Activated CD8-positive, alpha-beta T cell treated with anti-CD3 and anti-CD28 coated beads for 36 hours (primary cell): Measurements from ENCODE around the gene TEX38. TPM values are rescaled to one million over a fixed set of nuclear protein-coding genes. Genes with fewer than 3 reads are reported as not detected.
"Not testable (repeated sequence)": the region's sequence is repeated elsewhere in the genome, so short reads cannot be mapped to it uniquely, and the experiment has no call there.

Source experiments
- ATAC-seq: fragments of 200-7000 bp; cut with Tn5 transposase; one replicate; pipeline ENCODE4 v1.10.0; 2021; ENCODE audit warnings: mild to moderate bottlenecking, moderate library complexity
- CTCF ChIA-PET: fragments of 350-600 bp; sonication (Branson Sonifier 250); formaldehyde crosslinking; loops from one replicate; lab custom pipeline; 2021; ENCODE audit warnings: antibody characterized with exemption; lab: Charles Lee
- POLR2A ChIA-PET: fragments of 350-600 bp; sonication (Branson Sonifier 250); formaldehyde crosslinking; loops from one replicate; lab custom pipeline; 2021; ENCODE audit warnings: antibody characterized with exemption; lab: Charles Lee
- DNase-seq: peaks from one replicate; pipeline ENCODE4 v3.0.0-alpha.2; 2020
- H3K27ac Mint-ChIP-seq: one replicate; pipeline ENCODE4 v1.8.0; 2021; ENCODE audit warnings: mild to moderate bottlenecking, mixed read lengths
- H3K27me3 Mint-ChIP-seq: one replicate; pipeline ENCODE4 v1.8.0; 2021; ENCODE audit warnings: mixed read lengths
- H3K36me3 Mint-ChIP-seq: one replicate; pipeline ENCODE4 v1.8.0; 2021; ENCODE audit warnings: low read depth, mixed read lengths
- H3K4me1 Mint-ChIP-seq: one replicate; pipeline ENCODE4 v1.8.0; 2021; ENCODE audit warnings: low read depth, mixed read lengths
- H3K4me3 Mint-ChIP-seq: one replicate; pipeline ENCODE4 v1.8.0; 2021; ENCODE audit warnings: mild to moderate bottlenecking, moderate library complexity, mixed read lengths
- H3K9me3 Mint-ChIP-seq: one replicate; pipeline ENCODE4 v1.8.0; 2021; ENCODE audit warnings: mixed read lengths
- intact Hi-C: fragments of 100-400 bp; cut with micrococcal nuclease; formaldehyde crosslinking; loops from one replicate; pipeline ENCODE4 v1.10.0; 2022
- total RNA-seq, 2 experiments: library from RNA; stranded (reverse); gene quantifications; one replicate each; pipeline ENCODE4 v1.2.3, GENCODE V29; 2021
- TF ChIP-seq, protein P1 (sequence below): fragments of 200-600 bp; IDR thresholded peaks from one replicate; pipeline ENCODE4 v1.8.0; 2022; ENCODE audit warnings: antibody characterized with exemption, mild to moderate bottlenecking

Gene TEX38
- total RNA-seq, 2 experiments from 2014 or later: not detected

DNA sequence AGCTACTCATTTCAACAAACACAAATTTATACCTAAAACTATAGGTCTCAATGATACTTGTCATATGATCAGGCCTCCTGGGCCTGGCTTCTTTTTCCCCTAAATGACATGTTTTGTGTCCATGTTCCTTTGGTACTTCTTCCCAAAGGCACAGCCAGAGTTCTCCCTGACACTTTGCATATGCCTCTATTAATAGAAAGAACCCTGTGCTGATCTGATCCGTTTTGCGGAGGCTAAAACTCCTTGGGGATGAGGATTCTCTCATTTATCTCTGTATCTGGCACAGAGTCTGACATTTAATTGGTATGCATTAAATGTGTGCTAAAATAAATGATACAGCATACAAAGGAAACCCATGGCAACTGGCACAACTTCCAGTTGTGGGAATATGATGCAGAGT is 15.0 kb upstream of the TEX38 start:
- peaks cover 6% of the 10 kb centered on the region for H3K9me3 Mint-ChIP-seq
- TF ChIP-seq, protein P1, sequence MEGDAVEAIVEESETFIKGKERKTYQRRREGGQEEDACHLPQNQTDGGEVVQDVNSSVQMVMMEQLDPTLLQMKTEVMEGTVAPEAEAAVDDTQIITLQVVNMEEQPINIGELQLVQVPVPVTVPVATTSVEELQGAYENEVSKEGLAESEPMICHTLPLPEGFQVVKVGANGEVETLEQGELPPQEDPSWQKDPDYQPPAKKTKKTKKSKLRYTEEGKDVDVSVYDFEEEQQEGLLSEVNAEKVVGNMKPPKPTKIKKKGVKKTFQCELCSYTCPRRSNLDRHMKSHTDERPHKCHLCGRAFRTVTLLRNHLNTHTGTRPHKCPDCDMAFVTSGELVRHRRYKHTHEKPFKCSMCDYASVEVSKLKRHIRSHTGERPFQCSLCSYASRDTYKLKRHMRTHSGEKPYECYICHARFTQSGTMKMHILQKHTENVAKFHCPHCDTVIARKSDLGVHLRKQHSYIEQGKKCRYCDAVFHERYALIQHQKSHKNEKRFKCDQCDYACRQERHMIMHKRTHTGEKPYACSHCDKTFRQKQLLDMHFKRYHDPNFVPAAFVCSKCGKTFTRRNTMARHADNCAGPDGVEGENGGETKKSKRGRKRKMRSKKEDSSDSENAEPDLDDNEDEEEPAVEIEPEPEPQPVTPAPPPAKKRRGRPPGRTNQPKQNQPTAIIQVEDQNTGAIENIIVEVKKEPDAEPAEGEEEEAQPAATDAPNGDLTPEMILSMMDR: no peak
- no peak overlapping the region for H3K4me3 Mint-ChIP-seq
- H3K4me1 Mint-ChIP-seq: peaks cover 31% of the 10 kb centered on the region
- ChIA-PET POLR2A (no interaction called here), CTCF (interaction anchor here (0.8 kb wide), 1 partner anchor 12 kb away, joined by 3 read pairs; the partner anchor contains the start of gene ATPAF1)
- DNase-seq: no peak
- peaks cover 41% of the 10 kb centered on the region for H3K36me3 Mint-ChIP-seq
- intact Hi-C loops: no loop called here
- no peak for ATAC-seq
- H3K27me3 Mint-ChIP-seq: no peaks in the 10 kb centered on the region
- no peak overlapping the region for H3K27ac Mint-ChIP-seq

DNA sequence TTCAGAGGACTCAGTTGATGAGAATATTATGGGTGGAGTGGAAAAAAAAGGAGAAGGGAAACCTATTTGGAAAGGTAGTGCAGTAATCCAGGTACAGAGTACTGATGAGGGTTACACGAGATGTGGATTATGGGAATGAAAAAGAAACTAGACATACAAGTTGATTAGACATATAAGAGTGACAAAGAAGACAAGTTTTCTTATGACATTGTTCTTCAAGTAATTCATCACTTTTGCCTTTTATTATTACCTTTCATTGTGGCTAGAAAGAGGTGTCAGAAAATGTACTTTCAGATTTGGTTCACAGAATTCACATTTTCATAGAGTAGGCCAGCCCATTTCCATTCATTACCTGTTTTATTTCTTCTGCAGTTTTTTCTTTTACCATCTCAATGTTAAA is 13.9 kb upstream of the TEX38 start:
- Mint-ChIP-seq H3K27me3 (no peaks in the 10 kb centered on the region), H3K4me3 (no peak overlapping the region), H3K27ac (peak overlapping the region; percentile 21), H3K36me3 (peaks cover 33% of the 10 kb centered on the region), H3K9me3 (peaks cover 4% of the 10 kb centered on the region), H3K4me1 (peaks cover 31% of the 10 kb centered on the region)
- intact Hi-C loops: no loop called here
- no peak for DNase-seq
- CTCF ChIA-PET: no interaction called here
- POLR2A ChIA-PET: interaction anchor here (0.5 kb wide), 1 partner anchor 521 kb away, joined by 3 read pairs; no protein-coding TSS in a partner anchor
- TF ChIP-seq, protein P1: no peak
- ATAC-seq: no peak

DNA sequence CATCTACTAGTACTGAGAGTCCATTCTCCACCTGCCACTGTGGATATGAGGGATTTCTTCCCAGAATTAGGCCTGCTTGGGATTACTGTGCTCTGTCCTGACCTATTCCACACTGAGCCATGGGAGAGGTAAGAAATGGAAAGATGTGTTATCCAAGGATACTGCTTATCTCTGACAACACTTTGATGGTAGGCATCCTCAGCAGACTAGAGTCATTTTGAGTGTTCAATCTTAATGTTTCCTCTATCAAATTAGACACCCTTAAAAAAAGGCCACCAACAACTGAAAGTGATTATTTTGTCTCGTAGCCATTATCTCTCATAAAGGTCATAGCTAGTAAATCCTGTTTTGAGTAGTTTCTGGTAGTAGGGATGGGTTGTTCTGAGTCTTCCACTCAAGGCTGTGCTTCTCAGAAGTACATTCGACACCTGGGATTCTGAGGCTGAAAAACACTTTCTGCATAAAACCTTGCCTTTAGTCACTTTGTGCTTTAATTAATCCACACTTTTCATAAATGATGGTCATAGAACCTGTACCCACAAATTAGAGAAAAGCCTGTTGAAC is 12.3 kb upstream of the TEX38 start:
- ChIA-PET POLR2A (interaction anchor here (1.3 kb wide), 1 partner anchor 8 kb away, joined by 3 read pairs; no protein-coding TSS in a partner anchor), CTCF (no interaction called here)
- H3K27me3 Mint-ChIP-seq: no peaks in the 10 kb centered on the region
- ATAC-seq (peak; percentile 45), DNase-seq (no peak)
- H3K9me3 Mint-ChIP-seq: peaks cover 4% of the 10 kb centered on the region
- TF ChIP-seq, protein P1: no peak
- peaks cover 21% of the 10 kb centered on the region for H3K4me1 Mint-ChIP-seq
- intact Hi-C loops: no loop called here
- peaks cover 33% of the 10 kb centered on the region for H3K36me3 Mint-ChIP-seq
- peak overlapping the region; percentile 36 for H3K27ac Mint-ChIP-seq
- H3K4me3 Mint-ChIP-seq: no peak overlapping the region

DNA sequence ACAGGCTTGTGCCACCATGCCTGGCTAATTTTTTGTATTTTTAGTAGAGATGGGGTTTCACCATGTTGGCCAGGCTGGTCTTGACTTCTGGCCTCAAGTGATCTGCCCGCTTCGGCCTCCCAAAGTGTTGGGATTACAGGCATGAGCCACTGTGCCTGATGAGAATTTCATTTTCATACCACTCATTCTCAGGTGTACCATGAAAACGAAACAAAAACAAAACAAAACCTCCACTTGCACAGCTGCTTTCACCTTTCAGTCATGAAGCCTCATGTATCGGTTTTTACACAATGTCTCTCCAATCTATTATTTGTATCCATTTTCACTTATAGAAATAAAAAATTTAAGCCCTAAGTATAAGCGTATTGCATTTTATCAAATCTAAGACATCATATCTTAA is 11.5 kb upstream of the TEX38 start:
- ATAC-seq, H3K27ac Mint-ChIP-seq, intact Hi-C loops, H3K4me3 Mint-ChIP-seq, POLR2A ChIA-PET, H3K27me3 Mint-ChIP-seq, H3K9me3 Mint-ChIP-seq, DNase-seq: not testable (repeated sequence)
- CTCF ChIA-PET: interaction anchor here (1.0 to 2.0 kb wide), 3 partner anchors 8 to 66 kb away, joined by 3 to 4 read pairs (median 4); no protein-coding TSS in a partner anchor
- peaks cover 21% of the 10 kb centered on the region for H3K4me1 Mint-ChIP-seq
- H3K36me3 Mint-ChIP-seq: peaks cover 31% of the 10 kb centered on the region

DNA sequence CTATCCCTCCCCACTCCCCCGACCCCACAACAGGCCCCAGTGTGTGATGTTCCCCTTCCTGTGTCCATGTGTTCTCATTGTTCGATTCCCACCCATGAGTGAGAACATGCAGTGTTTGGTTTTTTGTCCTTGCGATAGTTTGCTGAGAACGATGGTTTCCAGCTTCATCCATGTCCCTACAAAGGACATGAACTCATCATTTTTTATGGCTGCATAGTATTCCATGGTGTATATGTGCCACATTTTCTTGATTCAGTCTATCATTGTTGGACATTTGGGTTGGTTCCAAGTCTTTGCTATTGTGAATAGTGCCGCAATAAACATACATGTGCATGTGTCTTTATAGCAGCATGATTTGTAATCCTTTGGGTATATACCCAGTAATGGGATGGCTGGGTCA is 8.7 kb upstream of the TEX38 start:
- H3K36me3 Mint-ChIP-seq: peaks cover 17% of the 10 kb centered on the region
- CTCF ChIA-PET, H3K27me3 Mint-ChIP-seq: not testable (repeated sequence)

DNA sequence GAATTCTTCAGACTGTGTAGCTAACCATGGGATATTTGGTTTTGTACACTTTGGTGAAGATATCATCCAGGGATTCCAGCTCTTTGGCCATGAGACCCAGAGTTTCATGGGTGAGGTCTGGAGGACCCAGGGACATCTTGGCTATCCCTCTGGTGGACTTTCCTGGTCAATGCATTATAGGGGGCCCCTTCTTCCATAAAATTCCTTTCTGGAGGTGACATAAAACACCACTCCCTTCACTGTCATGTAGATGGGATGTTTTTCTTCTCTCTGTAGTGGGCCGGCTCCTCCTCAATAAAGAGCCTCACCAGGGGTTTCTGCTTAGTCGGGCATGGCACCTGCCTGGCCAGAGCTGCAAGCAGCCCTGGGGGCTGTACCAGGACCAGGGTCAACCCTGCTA is 5.7 kb upstream of the TEX38 start:
- H3K9me3 Mint-ChIP-seq: no peaks in the 10 kb centered on the region
- peaks cover 13% of the 10 kb centered on the region for H3K4me1 Mint-ChIP-seq
- ATAC-seq: no peak
- TF ChIP-seq, protein P1: no peak
- DNase-seq: no peak
- CTCF ChIA-PET: no interaction called here
- POLR2A ChIA-PET: interaction anchor here (0.6 to 3.7 kb wide), 3 partner anchors 9 to 573 kb away, joined by 3 to 17 read pairs (median 4); no protein-coding TSS in a partner anchor
- intact Hi-C loops: loop anchor here (5.0 kb wide), 2 partner anchors 49 to 51 kb away; partner anchors contain the start of genes EFCAB14 and MOB3C
- H3K27ac Mint-ChIP-seq: no peak overlapping the region
- peaks cover 15% of the 10 kb centered on the region for H3K36me3 Mint-ChIP-seq
- no peaks in the 10 kb centered on the region for H3K27me3 Mint-ChIP-seq
- no peak overlapping the region for H3K4me3 Mint-ChIP-seq

More for the DNA sequence above, 8.7 kb upstream of the TEX38 start:
- H3K4me3 Mint-ChIP-seq, intact Hi-C loops, POLR2A ChIA-PET, ATAC-seq, H3K9me3 Mint-ChIP-seq, DNase-seq, H3K27ac Mint-ChIP-seq: not testable (repeated sequence)
- H3K4me1 Mint-ChIP-seq: peaks cover 30% of the 10 kb centered on the region
